A549 (cell line): Measurements from ENCODE around the gene SSC4D.
"Not testable (repeated sequence)": the region's sequence is repeated elsewhere in the genome, so short reads cannot be mapped to it uniquely, and the experiment has no call there.

Experiments used
- EP300 ChIP-seq, 2 experiments: fragments of >200 bp; sonication (Bioruptor Twin); formaldehyde crosslinking; IDR thresholded peaks; 2 replicates in 1 of 2; 3 replicates in 1 of 2; pipeline ENCODE4 v1.6.1; 2016 to 2017
- MYC ChIP-seq: IDR thresholded peaks from 2 replicates; pipeline ENCODE4 v1.6.1; 2012; ENCODE audit warnings: mild to moderate bottlenecking, inconsistent platforms, low read length, improper control_type of control experiment, borderline replicate concordance
- POLR2A ChIP-seq: IDR thresholded peaks from 2 replicates; pipeline ENCODE4 v1.6.1; 2012; ENCODE audit warnings: mild to moderate bottlenecking, low read length
- ZC3H11A ChIP-seq: fragments of 450-650 bp; IDR thresholded peaks from 2 replicates; pipeline ENCODE4 v1.6.1; 2014; ENCODE audit warnings: antibody characterized with exemption, mild to moderate bottlenecking
- TF ChIP-seq, protein P1 (sequence below): fragments of >200 bp; sonication (Bioruptor Twin); formaldehyde crosslinking; IDR thresholded peaks from 3 replicates; pipeline ENCODE4 v1.5.1; 2016
- TF ChIP-seq, protein P2 (sequence below): IDR thresholded peaks from 2 replicates; pipeline ENCODE4 v1.6.1; 2012
- TF ChIP-seq, protein P3 (sequence below): fragments of 150-350 bp; IDR thresholded peaks from 2 replicates; pipeline ENCODE4 v1.6.1; 2014; ENCODE audit warnings: low read depth, mild to moderate bottlenecking, low read length
- TF ChIP-seq, protein P4 (sequence below): fragments of >200 bp; sonication (Bioruptor Twin); formaldehyde crosslinking; IDR thresholded peaks from 3 replicates; pipeline ENCODE4 v1.6.1; 2016

DNA sequence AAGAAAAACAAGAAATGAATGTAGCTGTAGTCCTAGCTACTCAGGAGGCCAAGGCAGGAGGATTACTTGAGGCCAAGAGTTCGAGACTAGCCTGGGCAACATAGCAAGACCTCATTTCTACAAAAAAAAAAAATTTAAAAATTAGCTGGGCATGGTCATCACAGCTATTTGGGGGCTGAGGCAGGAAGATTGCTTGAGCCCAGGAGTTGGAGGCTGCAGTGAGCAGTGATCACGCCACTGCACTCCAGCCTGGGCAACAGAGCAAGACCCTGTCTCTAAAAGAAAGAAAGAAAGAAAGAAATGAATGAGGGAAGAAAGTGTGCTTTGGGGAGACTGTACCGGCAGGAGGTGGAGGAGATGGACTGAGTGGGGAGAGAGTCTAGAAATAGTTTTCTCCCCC is 45.7 kb downstream of the SSC4D start:
- not testable (repeated sequence) for TF ChIP-seq POLR2A; ZC3H11A; MYC; EP300 (IDR thresholded peaks at IDR 0.05)
- TF ChIP-seq, protein P1, sequence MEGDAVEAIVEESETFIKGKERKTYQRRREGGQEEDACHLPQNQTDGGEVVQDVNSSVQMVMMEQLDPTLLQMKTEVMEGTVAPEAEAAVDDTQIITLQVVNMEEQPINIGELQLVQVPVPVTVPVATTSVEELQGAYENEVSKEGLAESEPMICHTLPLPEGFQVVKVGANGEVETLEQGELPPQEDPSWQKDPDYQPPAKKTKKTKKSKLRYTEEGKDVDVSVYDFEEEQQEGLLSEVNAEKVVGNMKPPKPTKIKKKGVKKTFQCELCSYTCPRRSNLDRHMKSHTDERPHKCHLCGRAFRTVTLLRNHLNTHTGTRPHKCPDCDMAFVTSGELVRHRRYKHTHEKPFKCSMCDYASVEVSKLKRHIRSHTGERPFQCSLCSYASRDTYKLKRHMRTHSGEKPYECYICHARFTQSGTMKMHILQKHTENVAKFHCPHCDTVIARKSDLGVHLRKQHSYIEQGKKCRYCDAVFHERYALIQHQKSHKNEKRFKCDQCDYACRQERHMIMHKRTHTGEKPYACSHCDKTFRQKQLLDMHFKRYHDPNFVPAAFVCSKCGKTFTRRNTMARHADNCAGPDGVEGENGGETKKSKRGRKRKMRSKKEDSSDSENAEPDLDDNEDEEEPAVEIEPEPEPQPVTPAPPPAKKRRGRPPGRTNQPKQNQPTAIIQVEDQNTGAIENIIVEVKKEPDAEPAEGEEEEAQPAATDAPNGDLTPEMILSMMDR = not testable (repeated sequence)
- TF ChIP-seq, protein P2, sequence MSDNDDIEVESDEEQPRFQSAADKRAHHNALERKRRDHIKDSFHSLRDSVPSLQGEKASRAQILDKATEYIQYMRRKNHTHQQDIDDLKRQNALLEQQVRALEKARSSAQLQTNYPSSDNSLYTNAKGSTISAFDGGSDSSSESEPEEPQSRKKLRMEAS = not testable (repeated sequence)
- TF ChIP-seq, protein P3, sequence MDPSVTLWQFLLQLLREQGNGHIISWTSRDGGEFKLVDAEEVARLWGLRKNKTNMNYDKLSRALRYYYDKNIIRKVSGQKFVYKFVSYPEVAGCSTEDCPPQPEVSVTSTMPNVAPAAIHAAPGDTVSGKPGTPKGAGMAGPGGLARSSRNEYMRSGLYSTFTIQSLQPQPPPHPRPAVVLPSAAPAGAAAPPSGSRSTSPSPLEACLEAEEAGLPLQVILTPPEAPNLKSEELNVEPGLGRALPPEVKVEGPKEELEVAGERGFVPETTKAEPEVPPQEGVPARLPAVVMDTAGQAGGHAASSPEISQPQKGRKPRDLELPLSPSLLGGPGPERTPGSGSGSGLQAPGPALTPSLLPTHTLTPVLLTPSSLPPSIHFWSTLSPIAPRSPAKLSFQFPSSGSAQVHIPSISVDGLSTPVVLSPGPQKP = not testable (repeated sequence)
- TF ChIP-seq, protein P4, sequence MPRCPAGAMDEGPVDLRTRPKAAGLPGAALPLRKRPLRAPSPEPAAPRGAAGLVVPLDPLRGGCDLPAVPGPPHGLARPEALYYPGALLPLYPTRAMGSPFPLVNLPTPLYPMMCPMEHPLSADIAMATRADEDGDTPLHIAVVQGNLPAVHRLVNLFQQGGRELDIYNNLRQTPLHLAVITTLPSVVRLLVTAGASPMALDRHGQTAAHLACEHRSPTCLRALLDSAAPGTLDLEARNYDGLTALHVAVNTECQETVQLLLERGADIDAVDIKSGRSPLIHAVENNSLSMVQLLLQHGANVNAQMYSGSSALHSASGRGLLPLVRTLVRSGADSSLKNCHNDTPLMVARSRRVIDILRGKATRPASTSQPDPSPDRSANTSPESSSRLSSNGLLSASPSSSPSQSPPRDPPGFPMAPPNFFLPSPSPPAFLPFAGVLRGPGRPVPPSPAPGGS = not testable (repeated sequence)
